ENCODE data around the gene ARRB1.

- TF ChIP-seq CTCF (conservative IDR thresholded peaks at IDR 0.05 in 1 of 2, IDR thresholded peaks at IDR 0.05 in 1 of 2; ENCODE audit: extremely low read depth in 1 of 2, insufficient read depth in 1 of 2, low read depth in 1 of 2, low read length in 2 of 2) = no peak
- TF ChIP-seq EZH2 (IDR thresholded peaks at IDR 0.05; ENCODE audit: borderline replicate concordance, low read length) = no peak
These were observed 43.3 kb downstream of the ARRB1 start for GRCh38 chr11:75308116-75308515.
